ENCODE data around the gene ITGB2. TPM values are rescaled to one million over a fixed set of nuclear protein-coding genes. Genes with fewer than 3 reads are reported as not detected.
"Not testable (repeated sequence)": the region's sequence is repeated elsewhere in the genome, so short reads cannot be mapped to it uniquely, and the experiment has no call there.

Gene ITGB2
- total and polyA plus RNA-seq, 5 donors: 11.9 to 46.5 (median 27.1) TPM

- H3K4me1 ChIP-seq (ENCODE audit: control insufficient read depth, insufficient read depth, low read length): no peaks in the 10 kb centered on the region
- intact Hi-C loops (cut with DNase I): loop anchor here (5.0 to 10.0 kb wide), 3 partner anchors 39 to 137 kb away; partner anchors contain the start of gene UBE2G2 (in 3 of the 4)
- H3K27ac ChIP-seq (ENCODE audit: low read length): no peak overlapping the region
- no peaks in the 10 kb centered on the region for H3K27me3 ChIP-seq (ENCODE audit: control insufficient read depth, insufficient read depth)
- H3K9me3 ChIP-seq (ENCODE audit: control insufficient read depth, low read length): no peaks in the 10 kb centered on the region
- WGBS: 1% methylated on average over 78 of the region's 78 CpGs
- ATAC-seq (no peak), DNase-seq (peak in 2 of 3 donors; percentile 44 to 66)
- peak overlapping the region; percentile 50 for H3K4me3 ChIP-seq (ENCODE audit: low read length)
These were observed 11.1 kb upstream of the ITGB2 start for GRCh38 chr21:44931501-44932407.

DNA sequence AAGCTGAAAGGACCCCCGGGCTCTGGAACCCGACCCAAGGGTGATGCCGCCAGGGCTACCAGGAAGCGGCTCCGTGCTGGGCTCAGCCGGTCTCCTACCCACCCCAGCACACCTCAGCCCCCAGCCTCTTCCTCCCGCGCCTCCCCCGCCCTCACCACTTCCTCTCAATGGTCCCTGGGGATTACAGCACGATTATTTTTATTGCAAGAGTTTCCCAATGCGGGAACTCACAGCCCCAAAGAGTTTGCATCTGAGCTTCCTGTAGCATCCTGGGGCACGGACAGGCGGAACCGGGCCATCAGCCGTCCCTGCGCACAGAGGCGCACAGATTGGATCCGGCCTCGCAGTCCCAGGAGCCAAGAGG lies 10.4 kb upstream of the ITGB2 start:
- DNase-seq: peak in 2 of 3 donors; percentile 66
- Histone ChIP-seq H3K27ac (ENCODE audit: low read length) (no peak overlapping the region), H3K4me1 (ENCODE audit: control insufficient read depth, insufficient read depth, low read length) (no peaks in the 10 kb centered on the region), H3K27me3 (ENCODE audit: control insufficient read depth, insufficient read depth) (no peaks in the 10 kb centered on the region), H3K9me3 (ENCODE audit: control insufficient read depth, low read length) (no peaks in the 10 kb centered on the region), H3K4me3 (ENCODE audit: low read length) (no peak overlapping the region)
- WGBS: 2% methylated on average over 19 of the region's 19 CpGs
- intact Hi-C loops (cut with DNase I): loop anchor here (5.0 to 10.0 kb wide), 3 partner anchors 39 to 136 kb away; partner anchors contain the start of gene UBE2G2 (in 3 of the 4)
- peak in 1 of 2 donors; percentile 29 for ATAC-seq

GRCh38 chr21:44930543-44930981 lies 9.9 kb upstream of the ITGB2 start:
- 32% methylated on average over 12 of the region's 12 CpGs for WGBS
- DNase-seq (peak in 2 of 3 donors; percentile 80 to 81), ATAC-seq (no peak)
- H3K9me3 ChIP-seq (ENCODE audit: control insufficient read depth, low read length): no peaks in the 10 kb centered on the region
- H3K4me3 ChIP-seq (ENCODE audit: low read length): no peak overlapping the region
- no peaks in the 10 kb centered on the region for H3K27me3 ChIP-seq (ENCODE audit: control insufficient read depth, insufficient read depth)
- intact Hi-C loops (cut with DNase I): loop anchor here (5.0 to 10.0 kb wide), 3 partner anchors 38 to 136 kb away; partner anchors contain the start of gene UBE2G2 (in 3 of the 4)
- no peak overlapping the region for H3K27ac ChIP-seq (ENCODE audit: low read length)
- H3K4me1 ChIP-seq (ENCODE audit: control insufficient read depth, insufficient read depth, low read length): no peaks in the 10 kb centered on the region

DNA sequence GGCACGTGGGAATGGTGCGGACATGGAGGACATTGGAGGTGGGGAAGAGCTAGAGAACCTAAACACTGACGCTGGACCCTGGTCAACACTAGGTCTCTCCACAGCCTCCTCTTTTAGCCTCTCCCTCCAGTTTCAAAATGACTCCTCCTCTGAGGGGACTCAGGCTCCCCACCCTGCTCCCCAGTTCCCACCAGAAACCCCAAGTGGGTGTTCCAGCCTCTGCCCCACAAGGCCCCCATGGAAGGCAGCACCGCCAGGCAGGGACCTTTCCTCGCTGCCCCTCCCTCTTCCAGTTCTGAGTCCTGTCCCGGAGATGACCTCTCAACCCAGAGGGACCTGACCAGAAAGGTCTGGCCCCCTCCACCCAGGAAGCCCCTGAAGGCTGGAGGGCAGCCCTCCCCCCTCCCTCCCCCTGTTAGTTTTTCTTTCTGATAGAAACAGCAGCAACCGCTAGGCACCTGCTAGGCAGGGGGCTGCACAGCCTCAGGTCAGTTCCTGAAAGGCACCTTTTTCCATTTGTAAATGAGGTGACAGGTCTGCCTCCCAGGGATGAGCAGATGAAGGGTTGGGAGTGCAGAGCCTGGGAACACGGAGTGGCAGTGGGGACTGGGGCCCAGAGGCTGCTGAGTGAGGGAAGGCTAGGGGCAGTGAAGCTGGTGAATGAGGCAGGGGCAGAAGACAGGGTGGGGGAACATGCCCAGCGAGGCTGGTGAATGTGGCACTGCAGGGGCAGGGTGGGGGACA lies 9.3 kb upstream of the ITGB2 start:
- Histone ChIP-seq H3K9me3 (ENCODE audit: control insufficient read depth, low read length) (no peaks in the 10 kb centered on the region), H3K27ac (ENCODE audit: low read length) (no peak overlapping the region), H3K27me3 (ENCODE audit: control insufficient read depth, insufficient read depth) (no peaks in the 10 kb centered on the region), H3K4me1 (ENCODE audit: control insufficient read depth, insufficient read depth, low read length) (no peaks in the 10 kb centered on the region), H3K4me3 (ENCODE audit: low read length) (no peak overlapping the region)
- DNase-seq (peak; percentile 6 to 44 (median 30)), ATAC-seq (no peak)
- 59% methylated on average over 9 of the region's 9 CpGs for WGBS
- intact Hi-C loops (cut with DNase I): loop anchor here (5.0 to 10.0 kb wide), 3 partner anchors 38 to 135 kb away; partner anchors contain the start of gene UBE2G2 (in 3 of the 4)

DNA sequence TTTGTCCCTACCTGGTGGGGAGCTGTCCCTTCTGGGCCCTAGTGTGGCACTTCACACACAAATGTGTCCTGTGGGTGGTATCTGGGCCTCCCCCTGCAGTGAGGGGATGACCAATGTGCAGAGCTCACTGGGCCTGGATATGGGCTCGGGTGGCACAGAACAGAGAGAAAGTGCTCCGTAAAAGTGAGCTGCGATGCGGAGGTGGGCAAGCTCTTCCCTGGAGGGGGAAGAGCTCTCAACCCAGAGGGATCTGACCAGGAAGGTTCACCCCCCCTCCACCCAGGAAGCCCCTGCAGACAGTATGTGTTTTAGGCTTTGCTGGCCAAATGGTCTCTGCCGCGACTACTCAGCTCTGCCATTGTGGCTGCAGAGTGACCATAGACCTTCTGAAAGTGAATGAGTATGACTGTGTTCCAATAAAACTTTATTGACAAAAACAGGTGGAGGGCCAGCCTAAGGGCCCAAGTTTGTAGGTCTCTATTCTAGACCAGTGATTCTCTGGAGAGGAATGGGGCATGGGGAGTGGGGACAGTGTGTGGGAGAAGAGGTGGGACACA lies 8.6 kb upstream of the ITGB2 start:
- intact Hi-C loops (cut with DNase I): no loop called here
- H3K27me3 ChIP-seq (ENCODE audit: control insufficient read depth, insufficient read depth): no peaks in the 10 kb centered on the region
- no peaks in the 10 kb centered on the region for H3K4me1 ChIP-seq (ENCODE audit: control insufficient read depth, insufficient read depth, low read length)
- DNase-seq: peak in 1 of 3 donors; percentile 3
- H3K27ac ChIP-seq (ENCODE audit: low read length): no peak overlapping the region
- no peak for ATAC-seq
- no peak overlapping the region for H3K4me3 ChIP-seq (ENCODE audit: low read length)
- 83% methylated on average over 6 of the region's 6 CpGs for WGBS
- no peaks in the 10 kb centered on the region for H3K9me3 ChIP-seq (ENCODE audit: control insufficient read depth, low read length)

DNA sequence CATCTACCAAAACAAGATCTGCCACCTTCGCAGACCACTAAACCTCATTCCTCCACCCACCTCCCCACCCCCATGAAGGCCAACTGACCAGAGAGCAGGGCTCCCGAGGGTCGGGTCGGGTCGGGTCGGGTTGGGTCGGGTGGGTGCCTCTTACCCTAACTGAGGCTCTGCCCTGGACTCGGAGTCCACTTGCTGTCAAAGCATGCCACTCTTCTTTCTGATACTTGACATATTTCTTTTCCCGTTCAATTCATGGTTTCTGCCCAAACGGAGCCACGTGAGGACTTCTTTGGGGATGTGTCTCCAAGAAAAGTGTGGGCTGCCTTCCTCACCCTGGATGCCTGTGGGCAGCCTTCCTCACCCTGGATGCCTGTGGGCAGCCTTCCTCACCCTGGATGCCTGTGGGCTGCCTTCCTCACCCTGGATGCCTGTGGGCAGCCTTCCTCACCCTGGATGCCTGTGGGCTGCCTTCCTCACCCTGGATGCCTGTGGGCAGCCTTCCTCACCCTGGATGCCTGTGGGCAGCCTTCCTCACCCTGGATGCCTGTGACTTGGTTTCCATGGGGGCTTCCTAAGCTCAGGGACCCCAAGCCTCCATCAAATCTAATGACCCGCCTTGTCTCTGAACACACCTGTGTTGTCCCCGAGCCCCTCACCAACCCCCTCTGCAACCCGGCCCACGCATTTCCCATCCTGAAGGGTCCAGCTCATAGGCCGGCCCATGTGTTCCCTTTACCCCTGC lies 8.0 kb upstream of the ITGB2 start:
- DNase-seq: peak in 1 of 3 donors; percentile 0
- intact Hi-C loops (cut with DNase I); H3K4me3 ChIP-seq (ENCODE audit: low read length); H3K4me1 ChIP-seq (ENCODE audit: control insufficient read depth, insufficient read depth, low read length); ATAC-seq; H3K9me3 ChIP-seq (ENCODE audit: control insufficient read depth, low read length); H3K27ac ChIP-seq (ENCODE audit: low read length); H3K27me3 ChIP-seq (ENCODE audit: control insufficient read depth, insufficient read depth): not testable (repeated sequence)
- WGBS: 62% methylated on average over 16 of the region's 16 CpGs

DNA sequence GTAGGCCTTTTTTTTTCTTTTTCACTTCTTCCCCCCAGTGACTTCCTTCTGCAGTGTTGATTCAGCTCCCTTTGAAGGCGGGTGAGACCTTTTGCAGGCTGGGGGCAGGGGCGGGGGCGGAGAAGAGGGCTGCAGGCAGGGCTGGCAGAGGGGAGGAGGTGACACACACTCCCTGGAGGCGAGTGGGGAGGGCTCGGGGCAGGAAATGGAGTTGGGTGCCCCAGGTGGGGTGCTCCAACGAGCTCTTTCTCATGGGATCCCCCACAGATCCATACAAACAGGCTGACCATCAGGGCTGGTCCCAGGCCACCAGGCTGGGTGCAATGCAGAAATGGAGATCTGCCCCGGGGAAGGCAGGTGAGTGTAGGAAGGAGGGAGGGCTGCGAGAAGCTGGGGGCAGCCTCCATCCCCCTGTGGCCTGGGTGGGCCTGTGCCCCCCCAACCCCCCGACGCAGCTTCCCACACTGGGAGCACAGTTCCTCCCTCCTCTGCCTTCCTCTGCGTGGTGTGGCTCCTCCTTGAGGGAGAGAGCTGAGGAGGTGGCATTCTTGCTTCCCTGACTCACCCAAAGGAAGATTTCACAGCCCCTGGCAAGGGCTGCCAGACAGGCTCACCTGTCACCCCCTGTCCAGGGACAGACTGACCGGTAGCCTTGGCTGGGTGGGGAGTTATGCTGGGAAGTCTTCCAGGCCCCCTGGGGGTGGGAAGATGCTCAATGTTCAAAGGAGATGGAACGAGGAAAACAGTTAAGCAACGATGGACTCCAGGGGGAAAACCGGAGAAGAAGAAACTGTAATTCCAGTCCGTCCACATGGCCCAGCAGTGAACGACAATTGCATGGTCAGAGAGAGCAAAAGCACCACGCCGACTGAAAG lies 7.1 kb upstream of the ITGB2 start:
- peak; percentile 20 to 26 for ATAC-seq
- H3K27ac ChIP-seq (ENCODE audit: low read length): no peak overlapping the region
- 14% methylated on average over 19 of the region's 19 CpGs for WGBS
- peak; percentile 7 to 82 (median 80) for DNase-seq
- H3K4me1 ChIP-seq (ENCODE audit: control insufficient read depth, insufficient read depth, low read length): no peaks in the 10 kb centered on the region
- no peak overlapping the region for H3K4me3 ChIP-seq (ENCODE audit: low read length)
- no peaks in the 10 kb centered on the region for H3K27me3 ChIP-seq (ENCODE audit: control insufficient read depth, insufficient read depth)
- no peaks in the 10 kb centered on the region for H3K9me3 ChIP-seq (ENCODE audit: control insufficient read depth, low read length)
- intact Hi-C loops (cut with DNase I): no loop called here

- H3K27ac ChIP-seq (ENCODE audit: low read length): no peak overlapping the region
- WGBS: 14% methylated on average over 4 of the region's 4 CpGs
- H3K9me3 ChIP-seq (ENCODE audit: control insufficient read depth, low read length): no peaks in the 10 kb centered on the region
- no peaks in the 10 kb centered on the region for H3K4me1 ChIP-seq (ENCODE audit: control insufficient read depth, insufficient read depth, low read length)
- intact Hi-C loops (cut with DNase I): no loop called here
- H3K4me3 ChIP-seq (ENCODE audit: low read length): no peak overlapping the region
- H3K27me3 ChIP-seq (ENCODE audit: control insufficient read depth, insufficient read depth): no peaks in the 10 kb centered on the region
- DNase-seq (no peak), ATAC-seq (no peak)
These were observed 6.5 kb upstream of the ITGB2 start for GRCh38 chr21:44927259-44927586.

- intact Hi-C loops (cut with DNase I): no loop called here
- no peaks in the 10 kb centered on the region for H3K4me1 ChIP-seq (ENCODE audit: control insufficient read depth, insufficient read depth, low read length)
- WGBS: 53% methylated on average over 24 of the region's 24 CpGs
- ATAC-seq (no peak), DNase-seq (peak in 2 of 3 donors; percentile 58 to 62)
- no peaks in the 10 kb centered on the region for H3K27me3 ChIP-seq (ENCODE audit: control insufficient read depth, insufficient read depth)
- no peaks in the 10 kb centered on the region for H3K9me3 ChIP-seq (ENCODE audit: control insufficient read depth, low read length)
- H3K4me3 ChIP-seq (ENCODE audit: low read length): no peak overlapping the region
- no peak overlapping the region for H3K27ac ChIP-seq (ENCODE audit: low read length)
These were observed 5.8 kb upstream of the ITGB2 start for GRCh38 chr21:44926331-44927101.
